Neuronal stem cell (in vitro differentiated cells): ENCODE measurements around the gene ATM.

Experiments
- DNase-seq: peaks from one replicate; pipeline ENCODE4 v3.0.0-alpha.2; 2013; ENCODE audit warnings: low spot score
- H2AFZ ChIP-seq: one replicate; pipeline ENCODE4 v1.6.1; 2013; ENCODE audit warnings: mild to moderate bottlenecking, low read length, inconsistent platforms
- H2AK5ac ChIP-seq: 2 replicates; pipeline ENCODE4 v1.6.1; 2013; ENCODE audit warnings: low read depth, mild to moderate bottlenecking, inconsistent platforms, low read length, moderate library complexity, mixed read lengths
- H2BK120ac ChIP-seq: 2 replicates; pipeline ENCODE4 v1.6.1; 2013; ENCODE audit warnings: low read depth, mild to moderate bottlenecking, inconsistent platforms, low read length, moderate library complexity, mixed read lengths
- H2BK12ac ChIP-seq: one replicate; pipeline ENCODE4 v1.6.1; 2013; ENCODE audit warnings: low read length, inconsistent platforms
- H2BK15ac ChIP-seq: 2 replicates; pipeline ENCODE4 v1.6.1; 2013; ENCODE audit warnings: mild to moderate bottlenecking, low read length, inconsistent platforms, mixed read lengths
- H2BK5ac ChIP-seq: one replicate; pipeline ENCODE4 v1.6.1; 2013; ENCODE audit warnings: inconsistent platforms, mild to moderate bottlenecking, low read length, moderate library complexity
- H3K14ac ChIP-seq: one replicate; pipeline ENCODE4 v1.6.1; 2013; ENCODE audit warnings: low read length, inconsistent platforms
- H3K18ac ChIP-seq: 2 replicates; pipeline ENCODE4 v1.6.1; 2013; ENCODE audit warnings: low read length, inconsistent platforms
- H3K23ac ChIP-seq: 2 replicates; pipeline ENCODE4 v1.6.1; 2013; ENCODE audit warnings: low read depth, mild to moderate bottlenecking, mixed read lengths, low read length, inconsistent platforms; ENCODE audit not compliant: poor library complexity
- H3K27ac ChIP-seq: replicated peaks from 3 replicates; pipeline ENCODE4 v1.5.1; 2013; ENCODE audit warnings: low read length, inconsistent platforms
- H3K27me3 ChIP-seq, 3 experiments: 2 replicates each; pipeline ENCODE4 v1.6.1; 2013; ENCODE audit warnings: low read length in 3 of 3, mild to moderate bottlenecking in 2 of 3, inconsistent platforms in 1 of 3, low read depth in 1 of 3, mixed read lengths in 1 of 3, moderate library complexity in 1 of 3; ENCODE audit not compliant: control insufficient read depth in 3 of 3, insufficient read depth in 3 of 3
- H3K36me3 ChIP-seq, 2 donors: replicated peaks in 1 of 2; 2 replicates each; pipeline ENCODE4 v1.6.1; 2013; ENCODE audit warnings: low read length in 2 of 2; ENCODE audit not compliant: control insufficient read depth in 2 of 2, insufficient read depth in 2 of 2
- H3K4ac ChIP-seq: 2 replicates; pipeline ENCODE4 v1.6.1; 2013; ENCODE audit warnings: inconsistent platforms, mild to moderate bottlenecking, low read length, moderate library complexity
- H3K4me1 ChIP-seq, 2 donors: 1 replicate in 1 of 2; 2 replicates in 1 of 2; pipeline ENCODE4 v1.6.1; 2013; ENCODE audit warnings: low read length in 2 of 2, low read depth in 1 of 2; ENCODE audit not compliant: control insufficient read depth in 2 of 2, insufficient read depth in 1 of 2
- H3K4me2 ChIP-seq: one replicate; pipeline ENCODE4 v1.6.1; 2013; ENCODE audit warnings: mild to moderate bottlenecking, low read length, inconsistent platforms; ENCODE audit not compliant: insufficient read depth, poor library complexity, severe bottlenecking
- H3K4me3 ChIP-seq, 2 donors: 2 replicates each; pipeline ENCODE4 v1.5.1; 2013; ENCODE audit warnings: low read length in 2 of 2, mild to moderate bottlenecking in 2 of 2, inconsistent platforms in 1 of 2, moderate library complexity in 1 of 2
- H3K79me1 ChIP-seq: one replicate; pipeline ENCODE4 v1.6.1; 2013; ENCODE audit warnings: low read depth, mild to moderate bottlenecking, inconsistent platforms, low read length, moderate library complexity
- H3K9ac ChIP-seq: one replicate; pipeline ENCODE4 v1.6.1; 2013; ENCODE audit warnings: mild to moderate bottlenecking, low read depth, low read length, inconsistent platforms; ENCODE audit not compliant: poor library complexity
- H3K9me3 ChIP-seq, 2 donors: replicated peaks in 1 of 2; 2 replicates each; pipeline versions ENCODE3 to v1.6.1; 2013; ENCODE audit warnings: low read length in 2 of 2, mild to moderate bottlenecking in 2 of 2, inconsistent platforms in 1 of 2, low read depth in 1 of 2, mixed read lengths in 1 of 2, moderate library complexity in 1 of 2; ENCODE audit not compliant: control insufficient read depth in 2 of 2, insufficient read depth in 1 of 2
- H4K8ac ChIP-seq: one replicate; pipeline ENCODE4 v1.6.1; 2013; ENCODE audit warnings: low read depth, mild to moderate bottlenecking, inconsistent platforms, low read length, moderate library complexity
- H4K91ac ChIP-seq: one replicate; pipeline ENCODE4 v1.6.1; 2013; ENCODE audit warnings: low read length, low read depth, mild to moderate bottlenecking, inconsistent platforms; ENCODE audit not compliant: poor library complexity
- WGBS, 2 donors: extraction: QIAGEN DNeasy Blood & Tissue Kit; methylation state at CpG; one replicate each; pipeline ENCODE4 v1.1.7; 2013; ENCODE audit warnings: missing lambda C conversion rate in 2 of 2, mixed read lengths in 1 of 2; ENCODE audit not compliant: insufficient read length in 2 of 2, insufficient replicate concordance in 1 of 2; ENCODE audit errors: extremely low coverage in 2 of 2; 5-methylcytosine and 5-hydroxymethylcytosine counted together

ATM gene

DNA sequence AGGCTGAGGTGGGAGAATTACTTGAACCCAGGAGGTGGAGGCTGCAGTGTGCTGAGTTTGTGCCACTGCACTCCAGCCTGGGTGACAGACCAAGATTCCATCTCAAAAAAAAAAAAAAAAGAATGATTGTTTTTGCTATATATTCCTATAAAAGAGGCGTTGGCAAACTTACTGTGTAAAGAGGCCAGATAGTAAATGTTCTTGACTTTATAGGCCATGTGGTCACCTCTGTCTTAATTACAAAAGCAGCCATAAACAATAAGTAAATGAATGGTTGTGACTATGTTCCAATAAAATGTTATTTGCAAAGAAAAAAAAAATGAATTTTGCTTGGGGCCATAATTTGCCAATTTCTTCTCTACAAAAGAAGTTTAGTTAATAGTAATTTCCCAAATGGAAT is 12.3 kb downstream of the ATM start:
- Histone ChIP-seq H2AFZ (no peak overlapping the region), H3K4me3 (no peak overlapping the region), H3K14ac (no peak overlapping the region), H2BK120ac (no peak overlapping the region), H3K4me2 (no peak overlapping the region), H3K27ac (no peak overlapping the region), H3K36me3 (peaks cover 1 to 94% of the 10 kb centered on the region in 2 donors), H4K8ac (no peak overlapping the region), H2BK5ac (no peak overlapping the region), H3K9me3 (no peaks in the 10 kb centered on the region), H2BK12ac (no peak overlapping the region), H2AK5ac (no peak overlapping the region), H3K79me1 (no peaks in the 10 kb centered on the region), H4K91ac (no peak overlapping the region), H3K23ac (no peak overlapping the region), H3K4ac (no peak overlapping the region), H3K18ac (no peak overlapping the region), H3K27me3 (no peaks in the 10 kb centered on the region), H3K4me1 (no peaks in the 10 kb centered on the region), H2BK15ac (no peak overlapping the region), H3K9ac (no peak overlapping the region)
- DNase-seq = no peak
- no CpG with 5 or more reads among the region's 1 CpG for WGBS, 2 donors

DNA sequence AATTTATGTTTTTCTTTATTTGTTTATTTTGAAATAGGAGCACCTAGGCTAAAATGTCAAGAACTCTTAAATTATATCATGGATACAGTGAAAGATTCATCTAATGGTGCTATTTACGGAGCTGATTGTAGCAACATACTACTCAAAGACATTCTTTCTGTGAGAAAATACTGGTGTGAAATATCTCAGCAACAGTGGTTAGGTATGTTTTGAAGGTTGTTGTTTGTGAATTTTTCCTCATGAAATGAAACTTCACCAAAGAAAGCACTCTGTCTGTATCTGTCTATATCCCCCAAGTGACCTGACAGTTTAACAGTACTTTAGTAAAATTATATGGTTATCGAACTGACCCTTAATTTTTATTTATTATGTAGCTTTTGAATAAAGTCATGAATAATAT is 12.8 kb downstream of the ATM start:
- H3K27ac ChIP-seq = no peak overlapping the region
- H3K9ac ChIP-seq = no peak overlapping the region
- H3K9me3 ChIP-seq = no peaks in the 10 kb centered on the region
- peaks cover 1 to 94% of the 10 kb centered on the region in 2 donors for H3K36me3 ChIP-seq
- no peak overlapping the region for H3K23ac ChIP-seq
- no peak overlapping the region for H2AK5ac ChIP-seq
- H3K4me3 ChIP-seq = no peak overlapping the region
- no peak overlapping the region for H4K91ac ChIP-seq
- H2BK12ac ChIP-seq = no peak overlapping the region
- no peaks in the 10 kb centered on the region for H3K79me1 ChIP-seq
- no peak overlapping the region for H4K8ac ChIP-seq
- H2BK15ac ChIP-seq = no peak overlapping the region
- no peak overlapping the region for H3K14ac ChIP-seq
- H2BK5ac ChIP-seq = no peak overlapping the region
- no peak overlapping the region for H3K4ac ChIP-seq
- no peak overlapping the region for H3K4me2 ChIP-seq
- H3K27me3 ChIP-seq = no peaks in the 10 kb centered on the region
- DNase-seq = no peak
- no peak overlapping the region for H2BK120ac ChIP-seq
- no peaks in the 10 kb centered on the region for H3K4me1 ChIP-seq
- H2AFZ ChIP-seq = no peak overlapping the region
- no peak overlapping the region for H3K18ac ChIP-seq
- no CpG with 5 or more reads among the region's 2 CpGs for WGBS, 2 donors

DNA sequence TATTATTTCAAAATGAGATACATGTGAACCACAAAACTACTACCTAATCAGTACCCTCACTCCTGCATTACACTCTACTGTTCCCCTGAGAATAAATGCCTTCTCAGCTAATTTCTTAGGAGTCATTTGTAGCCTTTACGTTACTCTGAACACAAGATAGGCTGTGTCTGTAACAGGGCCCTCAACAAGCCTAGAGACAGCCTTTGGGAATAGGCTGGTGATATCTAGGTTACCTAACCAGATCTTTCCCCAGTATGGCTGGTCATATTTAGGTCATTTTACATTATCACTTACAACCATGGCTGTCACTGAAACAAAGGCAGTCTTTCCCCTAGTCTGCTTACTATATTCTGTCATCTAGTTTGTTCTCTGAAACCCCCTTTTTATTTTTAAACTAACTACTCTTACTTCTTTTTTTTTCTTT is 14.2 kb downstream of the ATM start:
- Histone ChIP-seq H3K4me2 (no peak overlapping the region), H4K8ac (no peak overlapping the region), H3K27me3 (no peaks in the 10 kb centered on the region), H3K14ac (no peak overlapping the region), H2AK5ac (no peak overlapping the region), H3K4ac (no peak overlapping the region), H2BK15ac (no peak overlapping the region), H2BK5ac (no peak overlapping the region), H4K91ac (no peak overlapping the region), H3K79me1 (no peaks in the 10 kb centered on the region), H3K18ac (no peak overlapping the region), H2BK12ac (no peak overlapping the region), H3K4me3 (no peak overlapping the region), H3K27ac (no peak overlapping the region), H3K23ac (no peak overlapping the region), H3K4me1 (no peaks in the 10 kb centered on the region), H3K9me3 (no peaks in the 10 kb centered on the region), H3K9ac (no peak overlapping the region), H2BK120ac (no peak overlapping the region), H2AFZ (no peak overlapping the region), H3K36me3 (peaks cover 3 to 94% of the 10 kb centered on the region in 2 donors)
- DNase-seq = no peak
- WGBS, 2 donors = no CpG with 5 or more reads among the region's 1 CpG

DNA sequence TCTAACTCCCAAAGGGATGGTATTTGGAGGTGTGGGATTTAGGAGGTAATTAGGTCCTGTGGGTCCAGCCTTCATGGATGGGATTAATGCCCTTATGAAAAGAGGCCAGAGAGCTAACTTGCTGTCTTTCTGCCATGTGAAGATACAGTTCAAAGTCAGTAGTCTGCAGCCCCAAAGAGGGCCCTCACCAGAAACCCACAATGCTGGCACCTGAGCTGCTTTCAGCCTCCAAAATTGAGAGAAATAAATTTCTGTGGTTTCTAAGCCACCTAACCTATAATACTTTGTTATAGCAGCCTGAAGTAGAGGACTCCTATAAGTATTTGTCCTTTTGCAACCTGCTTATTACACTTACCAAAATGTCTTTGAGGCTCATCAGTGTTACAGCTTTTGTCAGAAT is 16.2 kb downstream of the ATM start:
- no peak overlapping the region for H3K23ac ChIP-seq
- H3K27me3 ChIP-seq = no peaks in the 10 kb centered on the region
- no peaks in the 10 kb centered on the region for H3K4me1 ChIP-seq
- no peak overlapping the region for H2BK15ac ChIP-seq
- H2BK5ac ChIP-seq = no peak overlapping the region
- H3K9me3 ChIP-seq = no peaks in the 10 kb centered on the region
- H3K4me2 ChIP-seq = no peak overlapping the region
- no peak overlapping the region for H3K14ac ChIP-seq
- H2BK12ac ChIP-seq = no peak overlapping the region
- no peak overlapping the region for H4K8ac ChIP-seq
- no peaks in the 10 kb centered on the region for H3K79me1 ChIP-seq
- DNase-seq = no peak
- H4K91ac ChIP-seq = no peak overlapping the region
- H3K36me3 ChIP-seq = peaks cover 3 to 88% of the 10 kb centered on the region in 2 donors
- no peak overlapping the region for H2BK120ac ChIP-seq
- no peak overlapping the region for H2AK5ac ChIP-seq
- H3K9ac ChIP-seq = no peak overlapping the region
- no peak overlapping the region for H3K18ac ChIP-seq
- no peak overlapping the region for H3K4me3 ChIP-seq
- no peak overlapping the region for H2AFZ ChIP-seq
- H3K4ac ChIP-seq = no peak overlapping the region
- H3K27ac ChIP-seq = no peak overlapping the region
